Parathyroid adenoma (tissue), 2 donors: ENCODE measurements around the gene PELI3.

Experiments used
- H2AFZ ChIP-seq: fragments of 300-600 bp; sonication (generic); one replicate; pipeline ENCODE4 v1.7.0; 2017; ENCODE audit warnings: antibody characterized with exemption, mild to moderate bottlenecking
- H3K27ac ChIP-seq: fragments of 300-600 bp; sonication (generic); one replicate; pipeline ENCODE4 v1.7.0; 2017
- H3K27me3 ChIP-seq: fragments of 300-600 bp; sonication (generic); one replicate; pipeline ENCODE4 v1.7.0; 2017; ENCODE audit warnings: low read length; ENCODE audit not compliant: control insufficient read depth, insufficient read depth
- H3K36me3 ChIP-seq: fragments of 300-600 bp; sonication (generic); one replicate; pipeline ENCODE4 v1.7.0; 2017; ENCODE audit warnings: low read length; ENCODE audit not compliant: control insufficient read depth, insufficient read depth
- H3K4me1 ChIP-seq: fragments of 300-600 bp; sonication (generic); one replicate; pipeline ENCODE4 v1.7.0; 2017; ENCODE audit warnings: control low read depth
- H3K4me2 ChIP-seq: fragments of 300-600 bp; sonication (generic); one replicate; pipeline ENCODE4 v1.7.0; 2017; ENCODE audit warnings: low read length
- H3K4me3 ChIP-seq: fragments of 300-600 bp; sonication (generic); one replicate; pipeline ENCODE4 v1.7.0; 2017; ENCODE audit warnings: low read depth, low read length
- H3K79me2 ChIP-seq: fragments of 300-600 bp; sonication (generic); one replicate; pipeline ENCODE4 v1.7.0; 2017; ENCODE audit warnings: control low read depth
- H3K9ac ChIP-seq: fragments of 300-600 bp; sonication (generic); one replicate; pipeline ENCODE4 v1.7.0; 2017; ENCODE audit warnings: mild to moderate bottlenecking
- H3K9me3 ChIP-seq: fragments of 300-600 bp; sonication (generic); one replicate; pipeline ENCODE4 v1.7.0; 2017; ENCODE audit warnings: low read length; ENCODE audit not compliant: control insufficient read depth
- TF ChIP-seq, protein P1 (sequence below): fragments of 300-600 bp; sonication (generic); IDR thresholded peaks from one replicate; pipeline ENCODE4 v1.7.0; 2017; ENCODE audit warnings: antibody characterized with exemption, mild to moderate bottlenecking
- donor health status: primary hyperparathyroidism.

Gene PELI3

DNA sequence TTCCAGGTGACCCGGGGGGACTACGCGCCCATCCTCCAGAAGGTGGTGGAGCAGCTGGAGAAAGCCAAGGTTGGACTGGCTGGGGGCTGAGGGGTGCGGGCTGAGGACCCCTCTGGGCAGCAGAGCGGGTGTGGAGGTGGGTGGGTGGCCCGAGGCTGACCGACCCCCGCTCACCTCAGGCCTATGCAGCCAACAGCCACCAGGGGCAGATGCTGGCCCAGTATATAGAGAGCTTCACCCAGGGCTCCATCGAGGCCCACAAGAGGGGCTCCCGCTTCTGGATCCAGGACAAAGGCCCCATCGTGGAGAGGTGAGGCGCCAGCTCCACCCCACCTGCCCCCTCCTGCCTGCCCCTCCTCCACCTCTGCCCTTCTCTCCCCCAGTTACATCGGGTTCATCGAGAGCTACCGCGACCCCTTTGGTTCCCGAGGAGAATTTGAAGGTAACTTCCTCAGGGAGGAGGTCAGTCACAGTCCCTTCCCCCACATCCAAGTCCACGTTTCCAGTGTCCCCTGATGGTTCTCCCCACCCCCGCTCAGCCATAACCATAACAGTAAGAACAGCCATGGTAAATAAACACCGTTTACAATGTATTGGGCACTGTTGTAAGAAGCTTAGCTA is 24.7 kb downstream of the PELI3 start:
- Histone ChIP-seq H3K4me2 (no peak overlapping the region), H3K27ac (no peak overlapping the region), H3K4me1 (no peaks in the 10 kb centered on the region), H3K9me3 (no peaks in the 10 kb centered on the region), H3K27me3 (no peaks in the 10 kb centered on the region), H3K79me2 (no peaks in the 10 kb centered on the region), H3K9ac (no peak overlapping the region), H3K4me3 (no peak overlapping the region), H2AFZ (no peak overlapping the region), H3K36me3 (no peaks in the 10 kb centered on the region)
- TF ChIP-seq, protein P1, sequence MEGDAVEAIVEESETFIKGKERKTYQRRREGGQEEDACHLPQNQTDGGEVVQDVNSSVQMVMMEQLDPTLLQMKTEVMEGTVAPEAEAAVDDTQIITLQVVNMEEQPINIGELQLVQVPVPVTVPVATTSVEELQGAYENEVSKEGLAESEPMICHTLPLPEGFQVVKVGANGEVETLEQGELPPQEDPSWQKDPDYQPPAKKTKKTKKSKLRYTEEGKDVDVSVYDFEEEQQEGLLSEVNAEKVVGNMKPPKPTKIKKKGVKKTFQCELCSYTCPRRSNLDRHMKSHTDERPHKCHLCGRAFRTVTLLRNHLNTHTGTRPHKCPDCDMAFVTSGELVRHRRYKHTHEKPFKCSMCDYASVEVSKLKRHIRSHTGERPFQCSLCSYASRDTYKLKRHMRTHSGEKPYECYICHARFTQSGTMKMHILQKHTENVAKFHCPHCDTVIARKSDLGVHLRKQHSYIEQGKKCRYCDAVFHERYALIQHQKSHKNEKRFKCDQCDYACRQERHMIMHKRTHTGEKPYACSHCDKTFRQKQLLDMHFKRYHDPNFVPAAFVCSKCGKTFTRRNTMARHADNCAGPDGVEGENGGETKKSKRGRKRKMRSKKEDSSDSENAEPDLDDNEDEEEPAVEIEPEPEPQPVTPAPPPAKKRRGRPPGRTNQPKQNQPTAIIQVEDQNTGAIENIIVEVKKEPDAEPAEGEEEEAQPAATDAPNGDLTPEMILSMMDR, result no peak

DNA sequence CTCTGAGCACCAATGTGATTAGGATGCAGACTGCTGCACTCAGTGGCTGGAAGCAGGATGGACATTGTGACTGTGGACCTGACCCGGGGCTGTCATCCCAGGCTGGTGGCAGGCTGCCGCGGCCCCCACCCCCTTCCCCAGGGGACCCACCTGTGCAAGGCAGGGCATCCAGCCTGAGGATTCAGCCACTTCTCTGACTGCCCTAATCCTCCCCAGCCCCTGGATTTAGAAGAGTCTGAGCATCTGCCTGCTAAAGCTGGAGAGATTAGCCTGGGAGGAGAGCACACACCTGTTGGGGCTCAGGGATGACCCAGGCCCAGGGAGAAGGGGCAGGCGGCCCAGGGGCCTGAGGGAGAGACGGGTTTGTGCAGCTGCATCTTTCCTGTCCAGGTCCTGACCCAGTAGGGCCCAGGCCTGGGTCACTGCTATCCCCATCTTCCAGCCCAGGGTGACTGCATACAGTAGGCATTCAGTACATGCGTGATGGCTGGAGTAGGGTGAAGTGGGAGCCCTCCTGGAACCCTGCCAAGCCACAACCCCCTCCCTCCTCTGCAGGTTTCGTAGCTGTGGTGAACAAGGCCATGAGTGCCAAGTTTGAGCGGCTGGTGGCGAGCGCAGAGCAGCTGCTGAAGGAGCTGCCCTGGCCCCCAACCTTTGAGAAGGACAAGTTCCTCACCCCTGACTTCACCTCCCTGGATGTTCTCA is 25.6 kb downstream of the PELI3 start:
- Histone ChIP-seq H3K9ac (no peak overlapping the region), H3K79me2 (no peaks in the 10 kb centered on the region), H3K4me1 (no peaks in the 10 kb centered on the region), H3K27ac (no peak overlapping the region), H3K4me2 (no peak overlapping the region), H3K36me3 (no peaks in the 10 kb centered on the region), H2AFZ (no peak overlapping the region), H3K9me3 (no peaks in the 10 kb centered on the region), H3K4me3 (no peak overlapping the region), H3K27me3 (no peaks in the 10 kb centered on the region)
- TF ChIP-seq, protein P1, result no peak

DNA sequence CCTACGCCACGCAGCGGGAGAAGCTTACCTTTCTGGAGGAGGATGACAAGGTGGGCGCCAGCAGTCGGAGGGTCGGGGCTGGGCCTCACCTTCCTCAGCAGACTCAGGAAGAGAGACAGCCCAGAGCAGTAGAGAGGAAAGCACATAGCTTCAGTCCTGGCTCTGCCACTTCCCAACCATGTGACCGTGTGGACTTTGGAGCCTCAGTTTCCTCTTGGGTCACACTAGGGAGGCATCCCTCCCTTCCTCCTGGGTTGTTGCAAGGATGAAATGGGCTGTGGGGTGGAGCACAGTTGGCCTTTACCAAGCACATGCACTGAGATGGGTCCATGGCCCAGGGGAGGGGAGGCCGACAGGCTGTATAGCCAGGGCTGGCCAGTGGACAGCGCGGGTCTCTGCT is 26.4 kb downstream of the PELI3 start:
- Histone ChIP-seq H3K4me2 (no peak overlapping the region), H3K27ac (no peak overlapping the region), H3K79me2 (no peaks in the 10 kb centered on the region), H3K36me3 (no peaks in the 10 kb centered on the region), H3K9ac (no peak overlapping the region), H3K4me1 (no peaks in the 10 kb centered on the region), H2AFZ (no peak overlapping the region), H3K4me3 (no peak overlapping the region), H3K27me3 (no peaks in the 10 kb centered on the region), H3K9me3 (no peaks in the 10 kb centered on the region)
- TF ChIP-seq, protein P1, result no peak

DNA sequence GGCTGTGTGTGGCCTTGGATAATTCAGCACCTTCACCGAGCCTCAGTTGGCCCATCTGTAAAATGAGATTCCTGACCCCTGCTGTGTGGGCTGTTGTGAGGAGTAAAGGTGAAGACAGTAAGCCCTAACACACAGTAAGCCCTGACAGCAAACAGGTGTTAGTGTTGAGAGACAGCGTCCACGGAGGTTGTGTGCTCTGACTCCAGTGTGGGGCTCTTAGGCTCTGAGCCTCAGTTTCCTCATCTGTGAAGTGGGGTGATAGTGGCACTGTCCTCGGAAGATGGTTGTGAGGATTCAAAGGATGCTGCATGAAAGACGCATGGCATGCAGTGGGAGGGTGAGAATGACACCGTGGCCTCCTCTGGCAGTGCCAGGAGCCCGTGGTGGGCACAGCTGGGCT is 27.8 kb downstream of the PELI3 start:
- Histone ChIP-seq H3K4me2 (no peak overlapping the region), H3K27ac (no peak overlapping the region), H3K36me3 (no peaks in the 10 kb centered on the region), H3K9me3 (no peaks in the 10 kb centered on the region), H3K79me2 (no peaks in the 10 kb centered on the region), H3K4me3 (no peak overlapping the region), H3K9ac (no peak overlapping the region), H3K27me3 (no peaks in the 10 kb centered on the region), H2AFZ (no peak overlapping the region), H3K4me1 (no peaks in the 10 kb centered on the region)
- TF ChIP-seq, protein P1, result no peak

DNA sequence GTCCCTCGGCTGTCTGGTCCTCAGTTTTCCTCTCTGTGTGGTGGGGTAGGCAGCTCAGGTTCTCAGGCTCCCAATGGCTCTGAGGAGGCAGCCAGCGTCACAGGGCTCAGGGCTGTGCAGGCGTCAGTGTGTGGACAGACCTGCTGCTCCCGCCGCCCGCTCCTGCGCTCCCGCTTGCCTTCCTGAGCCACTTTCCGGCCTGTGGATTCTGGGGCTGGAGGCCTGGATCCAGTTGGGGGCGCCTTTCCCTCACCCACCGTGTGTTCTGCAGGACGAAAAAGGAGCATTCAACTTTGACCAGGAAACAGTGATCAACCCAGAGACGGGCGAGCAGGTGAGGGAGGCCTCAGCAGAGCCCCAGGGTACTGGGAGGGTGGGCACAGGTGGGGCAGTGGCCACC is 28.2 kb downstream of the PELI3 start:
- Histone ChIP-seq H3K79me2 (no peaks in the 10 kb centered on the region), H3K9me3 (no peaks in the 10 kb centered on the region), H3K4me1 (no peaks in the 10 kb centered on the region), H3K4me2 (no peak overlapping the region), H3K4me3 (no peak overlapping the region), H3K27ac (no peak overlapping the region), H3K36me3 (no peaks in the 10 kb centered on the region), H3K27me3 (no peaks in the 10 kb centered on the region), H3K9ac (no peak overlapping the region), H2AFZ (no peak overlapping the region)
- TF ChIP-seq, protein P1, result no peak
